Measurements from ENCODE around the gene ADAMTSL1. TPM values are rescaled to one million over a fixed set of nuclear protein-coding genes. Genes with fewer than 3 reads are reported as not detected.

Gene ADAMTSL1
- total RNA-seq, 1 experiment from 2014 or later = 0.94 TPM

GRCh38 chr9:18881758-18882157, 407.8 kb downstream of the ADAMTSL1 start:
- TF ChIP-seq NFATC4 (CRISPR knock-in tag; IDR thresholded peaks at IDR 0.05) (no peak), USF1 (CRISPR knock-in tag; IDR thresholded peaks at IDR 0.05) (no peak), AR (CRISPR knock-in tag; IDR thresholded peaks at IDR 0.05) (no peak), ZNF512 (CRISPR knock-in tag; IDR thresholded peaks at IDR 0.05; ENCODE audit: borderline replicate concordance) (no peak), ERG (CRISPR knock-in tag; IDR thresholded peaks at IDR 0.05) (no peak)
- POLR2A ChIA-PET = no interaction called here
- Mint-ChIP-seq H3K4me3 (no peak overlapping the region), H3K9me3 (peaks cover 22% of the 10 kb centered on the region), H3K36me3 (peaks cover 9% of the 10 kb centered on the region), H3K27me3 (ENCODE audit: low read depth) (no peaks in the 10 kb centered on the region), H3K27ac (no peak overlapping the region), H3K4me1 (no peaks in the 10 kb centered on the region)
- ATAC-seq (no peak), DNase-seq (ENCODE audit: low spot score) (no peak)
- CTCF ChIA-PET = no interaction called here

GRCh38 chr9:18887546-18887945, 413.6 kb downstream of the ADAMTSL1 start:
- POLR2A ChIA-PET = no interaction called here
- H3K4me1 Mint-ChIP-seq = peaks cover 12% of the 10 kb centered on the region
- ATAC-seq (no peak), DNase-seq (ENCODE audit: low spot score) (no peak)
- H3K27ac Mint-ChIP-seq = no peak overlapping the region
- peaks cover 9% of the 10 kb centered on the region for H3K36me3 Mint-ChIP-seq
- no peaks in the 10 kb centered on the region for H3K27me3 Mint-ChIP-seq (ENCODE audit: low read depth)
- H3K4me3 Mint-ChIP-seq = no peak overlapping the region
- CTCF ChIA-PET = no interaction called here
- H3K9me3 Mint-ChIP-seq = peaks cover 25% of the 10 kb centered on the region
- TF ChIP-seq FOXP1 (CRISPR knock-in tag; IDR thresholded peaks at IDR 0.05; ENCODE audit: borderline replicate concordance) (no peak), TP53 (CRISPR knock-in tag; IDR thresholded peaks at IDR 0.05) (no peak), ZNF281 (CRISPR knock-in tag; IDR thresholded peaks at IDR 0.05) (no peak), NFATC4 (CRISPR knock-in tag; IDR thresholded peaks at IDR 0.05) (no peak), ATF2 (CRISPR knock-in tag; IDR thresholded peaks at IDR 0.05; ENCODE audit: borderline replicate concordance, low read depth) (no peak), MYBL2 (CRISPR knock-in tag; IDR thresholded peaks at IDR 0.05) (no peak), CBFB (CRISPR knock-in tag; IDR thresholded peaks at IDR 0.05; ENCODE audit: low read depth) (no peak), NR2C2 (CRISPR knock-in tag; IDR thresholded peaks at IDR 0.05) (no peak), E2F5 (CRISPR knock-in tag; IDR thresholded peaks at IDR 0.05) (no peak), ZNF121 (CRISPR knock-in tag; IDR thresholded peaks at IDR 0.05) (no peak), ZNF532 (CRISPR knock-in tag; IDR thresholded peaks at IDR 0.05; ENCODE audit: borderline replicate concordance) (no peak), ELF4 (CRISPR knock-in tag; IDR thresholded peaks at IDR 0.05; ENCODE audit: low read depth) (no peak), SOX15 (CRISPR knock-in tag; IDR thresholded peaks at IDR 0.05) (no peak), SMAD3 (CRISPR knock-in tag; IDR thresholded peaks at IDR 0.05; ENCODE audit: borderline replicate concordance) (no peak), HMGA2 (CRISPR knock-in tag; IDR thresholded peaks at IDR 0.05) (no peak), CREM (CRISPR knock-in tag; IDR thresholded peaks at IDR 0.05) (no peak)
